Hepatocyte (in vitro differentiated cells): ENCODE measurements around the gene NHEJ1.

Experiments
- CTCF ChIP-seq: fragments of 200-600 bp; sonication (generic); IDR thresholded peaks from 2 replicates; pipeline ENCODE4 v1.5.1; 2016; ENCODE audit warnings: antibody characterized with exemption, mild to moderate bottlenecking; ENCODE audit not compliant: poor library complexity
- EZH2 ChIP-seq: fragments of 200-600 bp; sonication (generic); IDR thresholded peaks from 2 replicates; pipeline ENCODE4 v1.6.1; 2016; ENCODE audit warnings: antibody characterized with exemption, mild to moderate bottlenecking, borderline replicate concordance
- EZH2phosphoT487 ChIP-seq: fragments of 200-600 bp; sonication (generic); IDR thresholded peaks from one replicate; pipeline ENCODE4 v1.6.1; 2018; ENCODE audit warnings: antibody characterized with exemption, mild to moderate bottlenecking, low read depth, moderate library complexity; ENCODE audit not compliant: unreplicated experiment, severe bottlenecking

GRCh38 chr2:219086196-219086595 is 74.4 kb downstream of the NHEJ1 start:
- TF ChIP-seq EZH2phosphoT487 (no peak), CTCF (no peak), EZH2 (no peak)
